RWPE1 (cell line): ENCODE measurements around the gene ARPC1B.
"Not testable (repeated sequence)": the region's sequence is repeated elsewhere in the genome, so short reads cannot be mapped to it uniquely, and the experiment has no call there.

Experiments used
- CTCF ChIA-PET: fragments of 350-600 bp; sonication (Branson Sonifier 250); formaldehyde crosslinking; extraction: SDS; loops from one replicate; lab custom pipeline; 2021; lab: Yijun Ruan, JAX
- POLR2A ChIA-PET: fragments of 400-600 bp; formaldehyde crosslinking; extraction: SDS; loops from one replicate; lab custom pipeline; 2020; ENCODE audit warnings: antibody characterized with exemption; ENCODE audit not compliant: low non-redundant PET; lab: Yijun Ruan, JAX
- DNase-seq: peaks from one replicate; pipeline ENCODE4 v3.0.0; 2012; ENCODE audit warnings: low spot score
- H3K27ac ChIP-seq: fragments of 450-650 bp; 2 replicates; pipeline ENCODE4 v1.5.1; 2017
- TF ChIP-seq, protein P1 (sequence below): fragments of 450-650 bp; conservative IDR thresholded peaks from 2 replicates; pipeline ENCODE4 v1.5.1; 2017; ENCODE audit warnings: low read depth, mild to moderate bottlenecking

ARPC1B gene

DNA sequence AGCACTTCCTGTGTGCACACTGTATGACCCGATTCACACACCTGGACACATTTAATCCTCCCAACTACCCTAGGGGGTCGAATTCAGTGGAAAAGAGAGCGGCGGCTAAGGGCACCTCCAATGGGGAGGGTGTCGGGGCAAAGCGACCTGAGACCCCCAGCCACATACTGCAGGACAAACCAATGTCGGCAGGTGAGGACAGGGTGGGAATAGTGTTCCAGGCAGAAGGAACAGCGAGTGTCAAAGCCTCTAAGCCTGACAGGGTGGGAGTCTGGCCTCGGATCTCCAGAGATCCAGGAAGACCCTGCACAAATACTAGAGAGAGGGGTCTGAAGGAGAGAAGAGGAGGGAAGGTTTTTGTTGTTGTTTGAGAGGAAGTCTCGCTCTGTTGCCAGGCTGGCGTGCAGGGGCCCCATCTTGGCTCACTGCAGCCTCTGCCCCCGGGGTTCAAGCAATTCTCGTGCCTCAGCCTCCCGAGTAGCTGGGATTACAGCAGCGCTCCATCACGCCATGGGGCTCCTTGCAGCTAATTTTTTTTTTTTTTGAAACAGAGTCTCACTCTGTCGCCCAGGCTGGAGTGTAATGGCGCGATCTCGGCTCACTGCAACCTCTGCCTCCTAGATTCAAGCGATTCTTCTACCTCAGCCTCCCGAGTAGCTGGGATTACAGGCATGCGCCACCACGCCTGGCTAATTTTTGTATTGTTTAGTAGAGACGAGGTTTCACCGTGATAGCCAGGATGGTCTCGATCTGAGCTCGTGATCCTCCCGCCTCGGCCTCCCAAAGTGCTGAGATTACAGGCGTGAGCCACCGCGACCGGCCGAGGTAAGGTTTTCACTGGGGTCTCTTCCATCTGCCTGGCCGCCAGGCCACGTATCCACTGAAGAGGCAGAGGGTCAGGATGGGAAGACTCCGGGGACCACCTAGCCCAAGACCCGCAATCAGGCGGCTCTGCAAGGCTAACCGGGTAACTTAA is 1.2 kb upstream of the ARPC1B start:
- TF ChIP-seq, protein P1, sequence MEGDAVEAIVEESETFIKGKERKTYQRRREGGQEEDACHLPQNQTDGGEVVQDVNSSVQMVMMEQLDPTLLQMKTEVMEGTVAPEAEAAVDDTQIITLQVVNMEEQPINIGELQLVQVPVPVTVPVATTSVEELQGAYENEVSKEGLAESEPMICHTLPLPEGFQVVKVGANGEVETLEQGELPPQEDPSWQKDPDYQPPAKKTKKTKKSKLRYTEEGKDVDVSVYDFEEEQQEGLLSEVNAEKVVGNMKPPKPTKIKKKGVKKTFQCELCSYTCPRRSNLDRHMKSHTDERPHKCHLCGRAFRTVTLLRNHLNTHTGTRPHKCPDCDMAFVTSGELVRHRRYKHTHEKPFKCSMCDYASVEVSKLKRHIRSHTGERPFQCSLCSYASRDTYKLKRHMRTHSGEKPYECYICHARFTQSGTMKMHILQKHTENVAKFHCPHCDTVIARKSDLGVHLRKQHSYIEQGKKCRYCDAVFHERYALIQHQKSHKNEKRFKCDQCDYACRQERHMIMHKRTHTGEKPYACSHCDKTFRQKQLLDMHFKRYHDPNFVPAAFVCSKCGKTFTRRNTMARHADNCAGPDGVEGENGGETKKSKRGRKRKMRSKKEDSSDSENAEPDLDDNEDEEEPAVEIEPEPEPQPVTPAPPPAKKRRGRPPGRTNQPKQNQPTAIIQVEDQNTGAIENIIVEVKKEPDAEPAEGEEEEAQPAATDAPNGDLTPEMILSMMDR: no peak
- CTCF ChIA-PET: interaction anchor here (0.6 kb wide), 1 partner anchor 103 kb away, joined by 3 read pairs; no protein-coding TSS in a partner anchor
- H3K27ac ChIP-seq: peak overlapping the region; percentile 97
- no peak for DNase-seq
- POLR2A ChIA-PET: interaction anchor here (0.6 kb wide), 1 partner anchor 35 kb away, joined by 3 read pairs; the partner anchor contains the start of genes BUD31 and PDAP1

DNA sequence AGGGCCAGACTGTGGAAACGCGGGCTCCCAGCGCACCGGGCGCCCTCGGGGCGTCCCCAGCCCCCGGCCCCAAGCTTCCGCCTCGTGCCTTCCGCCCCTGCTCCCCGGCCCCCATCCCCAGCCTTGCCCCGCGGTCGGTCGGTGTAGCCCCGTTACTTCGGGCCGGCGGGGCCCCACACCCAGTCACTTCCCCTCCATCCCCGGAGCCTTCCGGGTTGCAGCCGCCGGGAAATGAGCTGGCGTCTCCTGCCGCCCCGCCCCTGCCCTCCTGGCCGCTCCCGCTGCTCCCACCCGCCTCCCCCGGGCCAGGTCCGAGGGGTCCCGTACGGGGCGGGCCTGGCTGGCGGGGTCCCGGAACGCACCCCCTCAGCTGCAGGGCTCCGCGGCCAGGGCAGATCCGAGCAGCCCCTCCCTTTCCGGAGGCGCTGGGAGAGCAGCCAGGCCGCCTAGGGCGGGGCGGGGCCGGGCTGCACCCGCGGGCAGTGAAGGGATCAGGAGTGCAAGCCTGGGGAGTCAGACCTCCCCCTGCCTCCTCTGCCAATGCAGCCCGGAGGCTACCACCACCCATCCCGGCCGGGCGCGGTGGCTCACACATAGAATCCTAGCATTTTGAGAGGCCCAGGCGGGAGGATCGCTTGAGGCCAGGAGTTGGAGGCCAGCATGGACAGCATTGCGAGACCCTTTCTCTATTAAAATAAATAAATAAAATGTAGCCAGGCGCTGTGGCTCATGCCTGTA is 709 bp downstream of the ARPC1B start:
- CTCF ChIA-PET: interaction anchor here (0.5 kb wide), 1 partner anchor 63 kb away, joined by 3 read pairs; no protein-coding TSS in a partner anchor

GRCh38 chr7:99379043-99379577 is 4.6 kb downstream of the ARPC1B start:
- DNase-seq: peak; percentile 71
- TF ChIP-seq, protein P1: no peak
- ChIA-PET CTCF (no interaction called here), POLR2A (interaction anchor here (0.5 to 0.7 kb wide), 2 partner anchors 9 to 199 kb away, joined by 5 to 6 read pairs; no protein-coding TSS in a partner anchor)
- peak overlapping the region; percentile 97 for H3K27ac ChIP-seq

More for the DNA sequence above, 709 bp downstream of the ARPC1B start:
- H3K27ac ChIP-seq: peak overlapping the region; percentile 97
- POLR2A ChIA-PET: interaction anchor here (0.5 to 1.0 kb wide), 3 partner anchors 12 to 751 kb away, joined by 3 to 10 read pairs (median 3); partner anchors contain the start of gene MBLAC1
- TF ChIP-seq, protein P1: no peak
- peak; percentile 80 for DNase-seq

DNA sequence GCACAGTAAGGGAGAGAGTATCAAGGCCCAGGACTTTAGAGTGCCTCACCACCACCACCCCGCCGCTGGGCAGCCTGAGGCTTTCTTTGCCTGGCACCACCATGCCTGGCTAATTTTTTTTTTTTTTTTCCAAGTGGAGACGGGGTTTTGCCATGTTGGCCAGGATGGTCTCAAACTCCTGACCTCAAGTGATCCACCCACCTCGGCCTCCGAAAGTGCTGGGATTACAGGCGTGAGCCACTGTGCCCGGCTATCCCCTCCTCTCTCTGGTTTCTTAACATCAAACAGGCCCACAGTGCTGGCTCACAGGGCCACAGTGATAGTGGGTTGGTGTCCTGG is 5.1 kb downstream of the ARPC1B start:
- DNase-seq, CTCF ChIA-PET: not testable (repeated sequence)
- POLR2A ChIA-PET: interaction anchor here (0.5 kb wide), 1 partner anchor 10 kb away, joined by 5 read pairs; no protein-coding TSS in a partner anchor
- H3K27ac ChIP-seq: peak overlapping the region; percentile 97

- CTCF ChIA-PET: no interaction called here
- peak; percentile 36 for DNase-seq
- TF ChIP-seq, protein P1: no peak
- POLR2A ChIA-PET: no interaction called here
- peak overlapping the region; percentile 97 for H3K27ac ChIP-seq
These were observed 5.7 kb downstream of the ARPC1B start for GRCh38 chr7:99380032-99380822.
